HG03520 (cell line): ENCODE results near the gene C12orf76.
A peak's percentile ranks its signal among the peaks of the same experiment; 100 is the strongest.
"Not testable (repeated sequence)": the region's sequence is repeated elsewhere in the genome, so short reads cannot be mapped to it uniquely, and the experiment has no call there.

Source experiments
- ATAC-seq: cut with Tn5 transposase; IDR thresholded peaks from one replicate; pipeline ENCODE4 v1.9.1; 2021; ENCODE audit warnings: mild to moderate bottlenecking, moderate library complexity; ENCODE audit not compliant: unreplicated experiment

The C12orf76 gene

GRCh38 chr12:110023059-110023980, 25.0 kb downstream of the C12orf76 start:
- no peak for ATAC-seq

- no peak for ATAC-seq
Observed at GRCh38 chr12:110020956-110021355, 27.4 kb downstream of the C12orf76 start.

- ATAC-seq = no peak
Observed at GRCh38 chr12:110015132-110015531, 33.2 kb downstream of the C12orf76 start.

- ATAC-seq = no peak
Observed at GRCh38 chr12:110012659-110013058, 35.7 kb downstream of the C12orf76 start.

GRCh38 chr12:110012137-110012536, 36.2 kb downstream of the C12orf76 start:
- ATAC-seq = peak; percentile 61

- ATAC-seq = no peak
Observed at GRCh38 chr12:110010853-110011723, 37.2 kb downstream of the C12orf76 start.

GRCh38 chr12:110008681-110009398, 39.5 kb downstream of the C12orf76 start:
- ATAC-seq = not testable (repeated sequence)

GRCh38 chr12:110007881-110008280, 40.4 kb downstream of the C12orf76 start:
- no peak for ATAC-seq

- no peak for ATAC-seq
Observed at GRCh38 chr12:110006115-110006514, 42.2 kb downstream of the C12orf76 start.

- peak; percentile 10 for ATAC-seq
Observed at GRCh38 chr12:110005319-110005973, 42.9 kb downstream of the C12orf76 start.

- peak; percentile 51 for ATAC-seq
Observed at GRCh38 chr12:110004598-110004997, 43.7 kb downstream of the C12orf76 start.

- no peak for ATAC-seq
Observed at GRCh38 chr12:110002676-110003515, 45.4 kb downstream of the C12orf76 start.

GRCh38 chr12:110001596-110001995, 46.7 kb downstream of the C12orf76 start:
- no peak for ATAC-seq

- no peak for ATAC-seq
Observed at GRCh38 chr12:109999983-110000505, 48.3 kb downstream of the C12orf76 start.

- ATAC-seq = no peak
Observed at GRCh38 chr12:109999649-109999971, 48.7 kb downstream of the C12orf76 start.

GRCh38 chr12:109998904-109999648, 49.2 kb downstream of the C12orf76 start, which contains the start of gene ANKRD13A:
Gene ANKRD13A, plus strand, starts transcription at chr12:109999430. Its CDS starts 259 bp downstream, at chr12:109999689.
- ATAC-seq = peak; percentile 41

GRCh38 chr12:109998241-109998903, 50.0 kb downstream of the C12orf76 start:
- ATAC-seq = no peak

- ATAC-seq = no peak
Observed at GRCh38 chr12:109997393-109997792, 50.9 kb downstream of the C12orf76 start.
